Cardiac muscle cell (in vitro differentiated cells and primary cell): ENCODE measurements around the gene NTN4. TPM values are rescaled to one million over a fixed set of nuclear protein-coding genes. Genes with fewer than 3 reads are reported as not detected.
A peak's percentile ranks its signal among the peaks of the same experiment; 100 is the strongest.

Experiments
- DNase-seq, 2 donors: peaks; one replicate each; pipeline versions ENCODE4 v3.0.0 to v3.0.0-alpha.2; 2010 to 2017; ENCODE audit warnings: low read depth in 1 of 2, low spot score in 1 of 2
- H3K27ac ChIP-seq: fragments of 200-600 bp; sonication (generic); 2 replicates; pipeline ENCODE4 v1.5.1; 2016
- H3K27me3 ChIP-seq: fragments of 200-600 bp; sonication (generic); 2 replicates; pipeline ENCODE4 v1.6.0; 2016; ENCODE audit warnings: control low read depth
- H3K36me3 ChIP-seq: fragments of 200-600 bp; sonication (generic); 2 replicates; pipeline ENCODE4 v1.5.1; 2016; ENCODE audit warnings: control low read depth
- H3K4me1 ChIP-seq: fragments of 200-600 bp; sonication (generic); 2 replicates; pipeline ENCODE4 v1.8.1; 2017; ENCODE audit warnings: low read depth, mild to moderate bottlenecking, mixed run types
- H3K4me3 ChIP-seq: fragments of 200-600 bp; sonication (generic); 2 replicates; pipeline ENCODE4 v1.5.1; 2016; ENCODE audit warnings: mild to moderate bottlenecking
- H3K9me3 ChIP-seq: fragments of 200-600 bp; sonication (generic); 2 replicates; pipeline ENCODE4 v1.5.1; 2017; ENCODE audit warnings: low read depth, mild to moderate bottlenecking, control low read depth
- CTCF ChIP-seq: IDR thresholded peaks from 2 replicates; pipeline ENCODE4 v1.5.1; 2012; ENCODE audit warnings: low read depth, mild to moderate bottlenecking, low read length
- polyA plus RNA-seq: library from polyadenylated mRNA; unstranded; fragments of >200 nt; fragmentation: Nextera tagmentation; extraction: Ambion mirVana; gene quantifications from 2 replicates; pipeline ENCODE4 v1.2.1, GENCODE V29; 2016
- total RNA-seq: library from RNA; depleted of rRNA; stranded (reverse); fragments of >200 nt; gene quantifications from 2 replicates; pipeline ENCODE4 v1.2.3, GENCODE V29; 2016

Gene NTN4
- total and polyA plus RNA-seq, 2 experiments from 2014 or later: 0.86 to 1.4 TPM

- H3K36me3 ChIP-seq: no peaks in the 10 kb centered on the region
- H3K27ac ChIP-seq: no peak overlapping the region
- no peak for TF ChIP-seq CTCF
Observed at GRCh38 chr12:95720146-95720545, 70.4 kb downstream of the NTN4 start.

GRCh38 chr12:95718772-95719171, 71.8 kb downstream of the NTN4 start:
- DNase-seq: no peak
- Histone ChIP-seq H3K4me3 (no peak overlapping the region), H3K27me3 (no peaks in the 10 kb centered on the region), H3K27ac (no peak overlapping the region), H3K9me3 (no peaks in the 10 kb centered on the region), H3K4me1 (no peaks in the 10 kb centered on the region), H3K36me3 (no peaks in the 10 kb centered on the region)
- TF ChIP-seq CTCF: no peak

More at GRCh38 chr12:95720146-95720545, 70.4 kb downstream of the NTN4 start:
- H3K27me3 ChIP-seq: no peaks in the 10 kb centered on the region
- no peak for DNase-seq
- H3K9me3 ChIP-seq: no peaks in the 10 kb centered on the region
- no peak overlapping the region for H3K4me3 ChIP-seq
- no peaks in the 10 kb centered on the region for H3K4me1 ChIP-seq

- Histone ChIP-seq H3K27me3 (no peaks in the 10 kb centered on the region), H3K9me3 (no peaks in the 10 kb centered on the region), H3K4me1 (no peaks in the 10 kb centered on the region), H3K36me3 (no peaks in the 10 kb centered on the region), H3K4me3 (no peak overlapping the region), H3K27ac (no peak overlapping the region)
- TF ChIP-seq CTCF: no peak
- peak in 1 of 2 donors; percentile 16 for DNase-seq
Observed at GRCh38 chr12:95718006-95718431, 72.5 kb downstream of the NTN4 start.

- no peak overlapping the region for H3K27ac ChIP-seq
- no peak for DNase-seq
- no peaks in the 10 kb centered on the region for H3K4me1 ChIP-seq
- no peak for TF ChIP-seq CTCF
- no peaks in the 10 kb centered on the region for H3K36me3 ChIP-seq
- no peak overlapping the region for H3K4me3 ChIP-seq
- no peaks in the 10 kb centered on the region for H3K9me3 ChIP-seq
- no peaks in the 10 kb centered on the region for H3K27me3 ChIP-seq
Observed at GRCh38 chr12:95717316-95717928, 73.1 kb downstream of the NTN4 start.

GRCh38 chr12:95715177-95715576, 75.4 kb downstream of the NTN4 start:
- H3K27ac ChIP-seq: no peak overlapping the region
- H3K27me3 ChIP-seq: no peaks in the 10 kb centered on the region
- no peak for DNase-seq
- no peaks in the 10 kb centered on the region for H3K9me3 ChIP-seq
- no peaks in the 10 kb centered on the region for H3K4me1 ChIP-seq
- no peak overlapping the region for H3K4me3 ChIP-seq
- H3K36me3 ChIP-seq: no peaks in the 10 kb centered on the region
- no peak for TF ChIP-seq CTCF

- no peaks in the 10 kb centered on the region for H3K36me3 ChIP-seq
- DNase-seq: no peak
- no peaks in the 10 kb centered on the region for H3K9me3 ChIP-seq
- no peak overlapping the region for H3K27ac ChIP-seq
- H3K4me3 ChIP-seq: no peak overlapping the region
- H3K27me3 ChIP-seq: no peaks in the 10 kb centered on the region
- no peak for TF ChIP-seq CTCF
- no peaks in the 10 kb centered on the region for H3K4me1 ChIP-seq
Observed at GRCh38 chr12:95712269-95712668, 78.3 kb downstream of the NTN4 start.
